GM12878 (cell line): ENCODE results near the gene MZB1.

Source experiments
- CREB1 ChIP-seq: IDR thresholded peaks from 2 replicates; pipeline ENCODE4 v1.6.1; 2012; ENCODE audit warnings: low read depth, mild to moderate bottlenecking, inconsistent platforms
- FOS ChIP-seq: IDR thresholded peaks from 3 replicates; pipeline ENCODE4 v1.6.1; 2011; ENCODE audit warnings: borderline replicate concordance; ENCODE audit not compliant: insufficient read length; ENCODE audit errors: extremely low read depth
- SMARCA5 ChIP-seq: fragments of 450-650 bp; IDR thresholded peaks from 2 replicates; pipeline ENCODE4 v1.6.1; 2017; ENCODE audit warnings: mild to moderate bottlenecking
- WRNIP1 ChIP-seq: IDR thresholded peaks from 2 replicates; pipeline ENCODE4 v1.6.1; 2011; ENCODE audit warnings: low read depth, low read length, improper control_type of control experiment, borderline replicate concordance
- ZZZ3 ChIP-seq: IDR thresholded peaks from 2 replicates; pipeline ENCODE4 v1.6.1; 2011; ENCODE audit warnings: low read depth; ENCODE audit not compliant: control insufficient read depth, insufficient read length
- TF ChIP-seq, protein P1 (sequence below), 3 experiments: IDR thresholded peaks in 2 of 3; conservative IDR thresholded peaks in 1 of 3; 2 replicates each; pipeline ENCODE4 v1.5.1; 2011; ENCODE audit warnings: low read depth in 3 of 3, low read length in 3 of 3, mild to moderate bottlenecking in 3 of 3, control low read depth in 2 of 3, moderate library complexity in 2 of 3, inconsistent platforms in 1 of 3, mixed read lengths in 1 of 3; ENCODE audit not compliant: control insufficient read depth in 2 of 3, insufficient read depth in 1 of 3; ENCODE audit errors: extremely low read depth in 1 of 3

DNA sequence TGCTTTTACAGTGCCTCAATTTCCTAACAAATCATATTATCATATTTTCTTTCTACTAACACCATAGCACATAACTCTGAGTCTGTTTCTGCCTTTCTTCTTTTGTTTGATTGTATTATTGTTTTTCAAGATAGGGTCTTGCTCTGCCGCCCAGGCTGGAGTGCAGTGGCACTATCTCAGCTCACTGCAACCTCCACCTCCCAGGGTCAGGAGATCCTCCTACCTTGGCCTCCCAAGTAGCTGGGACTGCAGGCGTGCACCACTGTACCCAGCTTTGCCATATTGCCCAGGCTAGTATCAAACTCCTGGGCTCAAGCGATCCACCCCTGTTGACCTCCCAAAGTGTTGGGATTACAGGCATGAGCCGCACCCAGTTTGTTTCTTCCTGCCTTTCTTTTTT is 29.3 kb downstream of the MZB1 start:
- TF ChIP-seq, protein P1, sequence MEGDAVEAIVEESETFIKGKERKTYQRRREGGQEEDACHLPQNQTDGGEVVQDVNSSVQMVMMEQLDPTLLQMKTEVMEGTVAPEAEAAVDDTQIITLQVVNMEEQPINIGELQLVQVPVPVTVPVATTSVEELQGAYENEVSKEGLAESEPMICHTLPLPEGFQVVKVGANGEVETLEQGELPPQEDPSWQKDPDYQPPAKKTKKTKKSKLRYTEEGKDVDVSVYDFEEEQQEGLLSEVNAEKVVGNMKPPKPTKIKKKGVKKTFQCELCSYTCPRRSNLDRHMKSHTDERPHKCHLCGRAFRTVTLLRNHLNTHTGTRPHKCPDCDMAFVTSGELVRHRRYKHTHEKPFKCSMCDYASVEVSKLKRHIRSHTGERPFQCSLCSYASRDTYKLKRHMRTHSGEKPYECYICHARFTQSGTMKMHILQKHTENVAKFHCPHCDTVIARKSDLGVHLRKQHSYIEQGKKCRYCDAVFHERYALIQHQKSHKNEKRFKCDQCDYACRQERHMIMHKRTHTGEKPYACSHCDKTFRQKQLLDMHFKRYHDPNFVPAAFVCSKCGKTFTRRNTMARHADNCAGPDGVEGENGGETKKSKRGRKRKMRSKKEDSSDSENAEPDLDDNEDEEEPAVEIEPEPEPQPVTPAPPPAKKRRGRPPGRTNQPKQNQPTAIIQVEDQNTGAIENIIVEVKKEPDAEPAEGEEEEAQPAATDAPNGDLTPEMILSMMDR (IDR thresholded peaks at IDR 0.05 in 2 of 3, conservative IDR thresholded peaks at IDR 0.05 in 1 of 3; ENCODE audit: control insufficient read depth in 2 of 3, extremely low read depth in 1 of 3, insufficient read depth in 1 of 3, low read depth in 3 of 3, low read length in 3 of 3) = no peak
- TF ChIP-seq WRNIP1 (no peak), FOS (no peak), CREB1 (no peak), SMARCA5 (no peak), ZZZ3 (no peak)
